CD4-positive, alpha-beta T cell (primary cell): ENCODE data around the gene KCTD11. TPM values are rescaled to one million over a fixed set of nuclear protein-coding genes. Genes with fewer than 3 reads are reported as not detected.

Source experiments
- ATAC-seq: fragments of 200-7000 bp; cut with Tn5 transposase; one replicate; pipeline ENCODE4 v1.10.0; 2022; ENCODE audit warnings: mild to moderate bottlenecking; ENCODE audit not compliant: poor library complexity
- CTCF ChIA-PET: fragments of 350-600 bp; sonication (Branson Sonifier 250); formaldehyde crosslinking; loops from one replicate; lab custom pipeline; 2021; ENCODE audit warnings: antibody characterized with exemption, inconsistent platforms; lab: Charles Lee
- POLR2A ChIA-PET: fragments of 350-600 bp; sonication (Branson Sonifier 250); formaldehyde crosslinking; loops from one replicate; lab custom pipeline; 2021; ENCODE audit warnings: antibody characterized with exemption, inconsistent platforms; lab: Charles Lee
- DNase-seq, 14 experiments: peaks; one replicate each; pipeline ENCODE4 v3.0.0-alpha.2; 2013 to 2020; ENCODE audit warnings: mixed read lengths in 2 of 14
- H3K27ac ChIP-seq, 2 donors: one replicate each; pipeline versions ENCODE4 v1.5.1 to v1.7.0; 2013; ENCODE audit warnings: low read length in 2 of 2, low read depth in 1 of 2, mild to moderate bottlenecking in 1 of 2
- H3K27me3 ChIP-seq, 2 experiments: 1 replicate in 1 of 2; 2 replicates in 1 of 2; pipeline versions ENCODE4 v1.6.1 to v1.7.0; 2013; ENCODE audit warnings: low read length in 2 of 2, control low read depth in 1 of 2, mild to moderate bottlenecking in 1 of 2, moderate library complexity in 1 of 2; ENCODE audit not compliant: insufficient read depth in 2 of 2, control insufficient read depth in 1 of 2
- H3K36me3 ChIP-seq: one replicate; pipeline ENCODE4 v1.6.1; 2013; ENCODE audit warnings: low read length, control low read depth; ENCODE audit not compliant: insufficient read depth
- H3K4me1 ChIP-seq: one replicate; pipeline ENCODE4 v1.6.1; 2013; ENCODE audit warnings: low read length, control low read depth; ENCODE audit not compliant: insufficient read depth
- H3K4me3 ChIP-seq: one replicate; pipeline ENCODE4 v1.5.1; 2013; ENCODE audit warnings: mild to moderate bottlenecking, low read length, moderate library complexity
- H3K9me3 ChIP-seq, 2 experiments: 1 replicate in 1 of 2; 2 replicates in 1 of 2; pipeline versions ENCODE4 v1.6.1 to v1.7.0; 2013; ENCODE audit warnings: low read length in 2 of 2, mild to moderate bottlenecking in 2 of 2, control low read depth in 1 of 2, moderate library complexity in 1 of 2; ENCODE audit not compliant: control insufficient read depth in 1 of 2, insufficient read depth in 1 of 2
- H3K27ac Mint-ChIP-seq: one replicate; pipeline ENCODE4 v1.8.0; 2020; ENCODE audit warnings: mixed read lengths
- H3K27me3 Mint-ChIP-seq: one replicate; pipeline ENCODE4 v1.8.0; 2021; ENCODE audit warnings: mixed read lengths
- H3K36me3 Mint-ChIP-seq: one replicate; pipeline ENCODE4 v1.8.0; 2021; ENCODE audit warnings: low read depth, mixed read lengths
- H3K4me1 Mint-ChIP-seq: one replicate; pipeline ENCODE4 v1.8.0; 2021; ENCODE audit warnings: low read depth, mixed read lengths
- H3K4me3 Mint-ChIP-seq: one replicate; pipeline ENCODE4 v1.8.0; 2020; ENCODE audit warnings: mild to moderate bottlenecking, mixed read lengths
- H3K9me3 Mint-ChIP-seq: one replicate; pipeline ENCODE4 v1.8.0; 2020; ENCODE audit warnings: mixed read lengths
- CTCF ChIP-seq: fragments of 200-600 bp; IDR thresholded peaks from one replicate; pipeline ENCODE4 v1.8.0; 2022; ENCODE audit warnings: antibody characterized with exemption, mild to moderate bottlenecking
- intact Hi-C, 2 experiments: fragments of 100-400 bp; cut with DNase I in 1 of 2; cut with micrococcal nuclease in 1 of 2; formaldehyde crosslinking; loops; one replicate each; pipeline versions ENCODE4 v1.15.1 to v1.9.0; 2023 to 2025; cut with DNase I, micrococcal nuclease
- total RNA-seq, 174 experiments: library from RNA in 2 of 174; stranded (reverse) in 2 of 174; gene quantifications; one replicate each; pipeline ENCODE4 v1.2.3 and lab custom pipeline; 2021 to 2026

The KCTD11 gene
- total RNA-seq, 2 experiments from 2014 or later = 1.3 to 1.6 TPM

- ChIA-PET POLR2A (interaction anchor here (0.6 kb wide), 1 partner anchor 393 kb away, joined by 3 read pairs; no protein-coding TSS in a partner anchor), CTCF (interaction anchor here (1.0 to 1.9 kb wide), 2 partner anchors 15 to 75 kb away, joined by 3 to 5 read pairs; no protein-coding TSS in a partner anchor)
- H3K36me3 Mint-ChIP-seq = no peaks in the 10 kb centered on the region
- ATAC-seq (no peak), DNase-seq (no peak)
- H3K9me3 Mint-ChIP-seq = no peaks in the 10 kb centered on the region
- no peaks in the 10 kb centered on the region for H3K4me1 Mint-ChIP-seq
- Histone ChIP-seq H3K36me3 (no peaks in the 10 kb centered on the region), H3K4me1 (no peaks in the 10 kb centered on the region), H3K4me3 (no peak overlapping the region), H3K27ac (no peak overlapping the region), H3K9me3 (no peaks in the 10 kb centered on the region), H3K27me3 (no peaks in the 10 kb centered on the region)
- H3K27ac Mint-ChIP-seq = no peak overlapping the region
- intact Hi-C loops = no loop called here
- no peak for TF ChIP-seq CTCF
- no peak overlapping the region for H3K4me3 Mint-ChIP-seq
- no peaks in the 10 kb centered on the region for H3K27me3 Mint-ChIP-seq
Measured at GRCh38 chr17:7370853-7371252, 18.9 kb downstream of the KCTD11 start.

GRCh38 chr17:7374353-7374752 is 22.4 kb downstream of the KCTD11 start:
- no peak for TF ChIP-seq CTCF
- Histone ChIP-seq H3K27ac (no peak overlapping the region), H3K9me3 (peaks cover 0 to 4% of the 10 kb centered on the region in 2 experiments), H3K27me3 (no peaks in the 10 kb centered on the region), H3K4me1 (no peaks in the 10 kb centered on the region), H3K4me3 (no peak overlapping the region), H3K36me3 (no peaks in the 10 kb centered on the region)
- DNase-seq (no peak), ATAC-seq (no peak)
- H3K4me1 Mint-ChIP-seq = no peaks in the 10 kb centered on the region
- no peaks in the 10 kb centered on the region for H3K36me3 Mint-ChIP-seq
- H3K27me3 Mint-ChIP-seq = peaks cover 18% of the 10 kb centered on the region
- ChIA-PET CTCF (no interaction called here), POLR2A (no interaction called here)
- no peak overlapping the region for H3K4me3 Mint-ChIP-seq
- no peaks in the 10 kb centered on the region for H3K9me3 Mint-ChIP-seq
- intact Hi-C loops = no loop called here
- no peak overlapping the region for H3K27ac Mint-ChIP-seq

GRCh38 chr17:7379134-7379533 is 27.2 kb downstream of the KCTD11 start:
- H3K27me3 ChIP-seq = peaks cover 21 to 22% of the 10 kb centered on the region in 2 experiments
- H3K4me1 Mint-ChIP-seq = peaks cover 4% of the 10 kb centered on the region
- H3K9me3 Mint-ChIP-seq = no peaks in the 10 kb centered on the region
- ChIA-PET CTCF (no interaction called here), POLR2A (no interaction called here)
- H3K9me3 ChIP-seq = peaks cover 0 to 4% of the 10 kb centered on the region in 2 experiments
- no peak for DNase-seq
- no peak overlapping the region for H3K27ac Mint-ChIP-seq
- H3K27ac ChIP-seq = no peak overlapping the region
- H3K4me3 ChIP-seq = no peak overlapping the region
- no peak overlapping the region for H3K4me3 Mint-ChIP-seq
- TF ChIP-seq CTCF = no peak
- no peaks in the 10 kb centered on the region for H3K36me3 Mint-ChIP-seq
- intact Hi-C loops = no loop called here
- peaks cover 55% of the 10 kb centered on the region for H3K27me3 Mint-ChIP-seq
- no peak for ATAC-seq
- H3K4me1 ChIP-seq = peaks cover 20% of the 10 kb centered on the region
- H3K36me3 ChIP-seq = no peaks in the 10 kb centered on the region
